HG03565 (cell line): Measurements from ENCODE around the gene ZNF568.

Experiments used
- ATAC-seq: cut with Tn5 transposase; IDR thresholded peaks from one replicate; pipeline ENCODE4 v1.9.1; 2021; ENCODE audit warnings: mild to moderate bottlenecking, moderate library complexity; ENCODE audit not compliant: unreplicated experiment

ZNF568 gene

DNA sequence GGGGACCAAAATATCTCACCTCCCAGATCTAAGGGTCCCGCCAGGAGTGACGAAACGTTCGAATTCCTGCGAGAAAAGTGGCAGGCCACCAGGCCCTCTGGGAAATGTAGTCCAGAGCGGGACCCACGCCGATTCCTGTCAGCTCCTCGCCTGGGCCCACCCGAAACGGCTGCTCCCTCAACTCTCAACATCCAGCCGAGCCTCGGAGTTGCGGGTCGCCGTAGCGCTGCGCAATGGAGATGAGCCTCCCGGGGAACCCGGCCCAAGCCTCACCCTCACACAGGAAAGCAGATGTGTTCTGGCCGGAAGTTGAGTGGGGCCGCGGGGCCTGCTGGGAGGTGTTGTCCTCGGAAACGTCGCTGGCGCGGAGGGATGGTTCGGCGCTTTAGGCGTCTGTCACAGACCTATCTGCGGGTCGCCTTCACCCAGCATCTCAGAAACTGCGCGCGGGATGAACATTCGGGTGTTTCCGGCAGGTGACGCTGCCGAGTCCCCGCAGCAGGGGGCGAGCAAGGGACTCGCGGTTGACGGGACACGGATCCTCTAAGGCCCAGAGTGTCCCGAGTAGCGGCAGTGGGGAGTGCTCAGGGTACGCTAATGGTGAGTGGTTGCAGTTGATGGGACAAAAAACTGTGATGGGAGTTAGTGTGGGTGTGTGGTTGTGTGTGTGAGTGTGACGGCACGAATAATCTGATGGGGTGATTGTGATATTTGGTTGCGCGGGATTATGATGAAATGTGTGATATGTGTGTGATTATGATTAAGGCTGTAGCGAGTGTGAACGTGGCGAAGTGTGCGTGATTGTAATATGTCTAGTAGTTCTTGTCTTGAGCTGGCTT, at the start of gene ZNF568, which contains the start of gene ZNF829:
TSS of gene ZNF568 (plus strand) at position 341 of the 839 bp plus-strand sequence. CDS start 6,439 bp downstream, outside the sequence.
TSS of gene ZNF829 (minus strand) at position 300 of the 839 bp plus-strand sequence. CDS start 1,124 bp downstream, outside the sequence.
- ATAC-seq: peak; percentile 79

DNA sequence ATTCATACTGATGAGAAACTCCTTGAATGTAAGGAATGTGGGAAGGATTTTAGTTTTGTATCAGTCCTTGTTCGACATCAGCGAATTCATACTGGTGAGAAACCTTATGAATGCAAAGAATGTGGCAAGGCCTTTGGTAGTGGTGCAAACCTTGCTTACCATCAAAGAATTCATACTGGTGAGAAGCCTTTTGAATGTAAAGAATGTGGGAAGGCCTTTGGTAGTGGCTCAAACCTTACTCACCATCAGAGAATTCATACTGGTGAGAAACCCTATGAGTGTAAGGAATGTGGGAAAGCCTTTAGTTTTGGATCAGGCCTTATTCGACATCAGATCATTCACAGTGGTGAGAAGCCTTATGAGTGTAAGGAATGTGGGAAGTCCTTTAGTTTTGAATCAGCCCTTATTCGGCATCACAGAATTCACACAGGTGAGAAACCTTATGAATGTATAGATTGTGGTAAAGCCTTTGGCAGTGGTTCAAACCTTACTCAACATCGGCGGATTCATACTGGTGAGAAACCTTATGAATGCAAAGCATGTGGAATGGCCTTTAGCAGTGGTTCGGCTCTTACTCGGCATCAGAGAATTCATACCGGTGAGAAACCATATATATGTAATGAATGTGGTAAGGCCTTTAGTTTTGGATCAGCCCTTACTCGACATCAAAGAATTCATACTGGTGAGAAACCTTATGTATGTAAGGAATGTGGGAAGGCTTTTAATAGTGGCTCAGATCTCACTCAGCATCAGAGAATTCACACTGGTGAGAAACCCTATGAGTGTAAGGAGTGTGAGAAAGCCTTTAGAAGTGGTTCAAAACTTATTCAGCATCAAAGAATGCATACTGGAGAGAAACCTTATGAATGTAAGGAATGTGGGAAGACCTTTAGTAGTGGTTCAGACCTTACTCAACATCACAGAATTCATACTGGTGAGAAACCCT, 38.9 kb upstream of the ZNF568 start:
- ATAC-seq: no peak

DNA sequence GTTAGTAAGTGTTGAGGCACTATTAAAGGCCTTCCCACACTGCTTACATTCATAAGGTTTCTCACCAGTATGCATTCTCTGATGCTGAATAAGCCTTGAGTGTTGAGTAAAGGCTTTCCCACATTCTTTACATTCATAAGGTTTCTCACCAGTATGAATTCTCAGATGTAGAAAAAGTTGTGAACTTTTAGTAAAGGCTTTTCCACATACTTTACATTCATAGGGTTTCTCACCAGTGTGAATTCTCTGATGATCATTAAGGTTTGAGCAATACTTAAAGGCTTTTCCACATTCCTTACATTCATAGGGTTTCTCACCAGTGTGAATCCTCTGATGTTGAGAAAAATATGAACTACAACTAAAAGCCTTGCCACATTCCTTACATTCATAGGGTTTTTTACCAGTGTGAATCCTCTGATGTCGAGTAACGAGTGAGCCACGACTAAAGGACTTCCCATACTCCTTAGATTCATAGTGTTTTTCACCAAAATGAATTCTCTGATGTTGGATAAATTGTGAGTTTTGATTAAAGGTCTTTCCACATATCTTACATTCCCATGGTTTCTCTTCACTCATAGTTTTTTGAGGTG, 24.3 kb upstream of the ZNF568 start:
- ATAC-seq: no peak

DNA sequence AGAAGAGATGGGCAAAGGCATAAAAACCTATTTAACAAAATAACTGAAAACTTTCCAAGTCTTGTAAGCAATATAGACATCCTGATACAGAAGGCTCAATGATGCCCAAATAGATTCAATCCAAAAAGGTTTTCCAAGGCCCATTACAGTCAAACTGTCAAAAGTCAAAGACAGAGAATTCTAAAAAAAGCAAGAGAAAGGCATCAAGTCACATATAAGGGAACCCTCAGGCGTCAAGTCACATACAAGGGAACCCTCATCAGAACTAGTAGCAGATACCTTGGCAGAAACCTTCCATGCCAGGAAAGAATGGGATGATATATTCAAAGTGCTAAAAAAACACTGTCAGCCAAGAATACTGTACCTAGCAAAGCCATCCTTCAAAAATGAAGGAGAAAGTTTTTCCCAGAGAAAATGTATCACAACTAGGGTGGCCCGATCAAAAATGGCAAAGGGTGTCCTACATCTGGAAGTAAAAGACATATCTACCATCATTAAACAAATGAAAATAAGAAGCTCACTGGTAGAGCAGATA, 21.2 kb upstream of the ZNF568 start:
- ATAC-seq: no peak

DNA sequence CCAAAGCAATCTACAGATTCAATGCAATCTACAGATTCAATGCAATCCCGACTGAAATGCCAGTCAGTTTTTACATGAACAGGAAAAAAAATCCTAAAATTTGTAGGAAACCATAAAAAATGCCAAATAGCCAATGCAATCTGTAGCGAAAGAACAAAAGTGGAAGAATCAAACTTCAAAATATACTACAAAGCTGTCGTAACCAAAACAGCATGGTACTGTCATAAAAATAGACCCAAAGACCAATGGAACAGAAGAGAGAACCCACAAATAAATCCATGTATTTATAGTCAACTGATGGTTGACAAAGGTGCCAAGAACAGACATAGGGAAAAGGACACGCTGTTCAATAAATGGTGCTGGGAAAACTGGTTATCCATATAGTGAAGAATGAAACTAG, 17.7 kb upstream of the ZNF568 start:
- no peak for ATAC-seq

DNA sequence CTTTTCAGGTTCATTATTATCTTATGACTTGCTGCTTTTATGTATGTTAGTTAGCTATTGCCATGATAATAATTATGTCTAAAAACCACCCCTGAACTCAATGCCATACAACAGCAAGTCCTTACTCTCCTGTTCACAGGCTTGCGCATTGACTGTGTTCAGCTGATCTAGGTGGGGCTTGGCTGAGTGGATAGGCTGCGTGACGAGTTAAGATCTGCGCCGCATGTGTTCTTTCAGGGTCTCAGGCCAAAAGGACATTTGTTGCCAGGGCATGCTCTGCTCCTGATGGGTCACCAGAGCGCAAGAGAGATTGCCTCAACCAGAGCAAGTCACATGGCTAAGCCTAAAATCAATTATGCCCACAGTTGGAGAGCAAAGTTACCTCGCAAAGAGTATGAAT, 859 bp downstream of the ZNF568 start:
- no peak for ATAC-seq

DNA sequence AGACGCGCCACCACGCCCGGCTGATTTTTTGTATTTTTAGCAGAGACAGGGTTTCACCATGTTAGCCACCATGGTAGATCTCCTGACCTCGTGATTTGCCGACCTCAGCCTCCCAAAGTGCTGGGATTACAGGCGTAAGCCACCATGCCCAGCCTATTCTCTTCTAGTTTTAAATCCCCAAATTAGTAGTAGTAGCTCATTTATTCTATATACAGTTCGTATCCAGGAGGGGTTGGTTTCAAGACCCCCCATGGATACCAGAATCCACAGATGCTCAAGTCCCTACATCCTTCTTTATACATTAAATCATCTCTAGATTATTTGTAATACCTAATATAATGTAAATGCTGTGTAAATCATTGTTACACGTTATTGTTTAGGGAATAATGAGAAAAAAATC, 2.0 kb downstream of the ZNF568 start:
- ATAC-seq: no peak

DNA sequence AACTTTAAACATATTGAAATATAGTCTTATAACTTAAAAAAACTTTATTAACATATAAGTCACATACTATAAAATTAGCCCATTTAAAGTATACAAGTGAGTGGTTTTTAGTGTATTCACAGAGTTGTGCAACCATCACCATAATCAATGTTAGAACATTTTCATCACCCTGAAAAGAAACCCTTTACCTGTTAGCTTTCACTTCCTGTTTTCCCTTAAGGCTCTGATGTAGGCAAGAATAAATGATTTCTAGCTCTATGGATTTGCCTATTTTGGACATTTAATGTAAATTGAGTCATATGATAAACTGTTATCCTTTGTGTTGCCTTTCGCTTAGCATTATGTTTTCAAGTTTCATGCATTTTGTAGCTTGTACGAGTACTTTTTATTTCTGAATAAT, 15.6 kb downstream of the ZNF568 start:
- ATAC-seq: no peak

DNA sequence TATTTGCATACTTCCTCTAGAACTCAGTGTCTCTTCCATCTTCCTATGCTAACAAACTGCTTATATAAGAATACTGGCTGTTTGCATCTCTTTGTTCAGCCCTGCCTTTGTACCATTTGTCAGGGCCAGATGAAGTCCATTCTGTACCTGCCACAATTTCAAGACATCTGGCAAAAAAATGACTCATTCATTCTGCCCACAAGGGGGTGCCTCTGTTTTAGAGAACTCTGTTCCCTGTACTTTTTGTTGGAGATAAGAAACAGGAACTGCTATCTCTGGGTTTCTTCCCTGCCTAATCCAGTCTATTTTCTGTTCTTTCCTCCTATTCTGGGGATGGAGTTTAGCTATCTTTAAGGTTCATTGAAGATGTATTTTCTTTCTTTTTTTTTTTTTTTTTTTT, 23.0 kb downstream of the ZNF568 start:
- no peak for ATAC-seq

DNA sequence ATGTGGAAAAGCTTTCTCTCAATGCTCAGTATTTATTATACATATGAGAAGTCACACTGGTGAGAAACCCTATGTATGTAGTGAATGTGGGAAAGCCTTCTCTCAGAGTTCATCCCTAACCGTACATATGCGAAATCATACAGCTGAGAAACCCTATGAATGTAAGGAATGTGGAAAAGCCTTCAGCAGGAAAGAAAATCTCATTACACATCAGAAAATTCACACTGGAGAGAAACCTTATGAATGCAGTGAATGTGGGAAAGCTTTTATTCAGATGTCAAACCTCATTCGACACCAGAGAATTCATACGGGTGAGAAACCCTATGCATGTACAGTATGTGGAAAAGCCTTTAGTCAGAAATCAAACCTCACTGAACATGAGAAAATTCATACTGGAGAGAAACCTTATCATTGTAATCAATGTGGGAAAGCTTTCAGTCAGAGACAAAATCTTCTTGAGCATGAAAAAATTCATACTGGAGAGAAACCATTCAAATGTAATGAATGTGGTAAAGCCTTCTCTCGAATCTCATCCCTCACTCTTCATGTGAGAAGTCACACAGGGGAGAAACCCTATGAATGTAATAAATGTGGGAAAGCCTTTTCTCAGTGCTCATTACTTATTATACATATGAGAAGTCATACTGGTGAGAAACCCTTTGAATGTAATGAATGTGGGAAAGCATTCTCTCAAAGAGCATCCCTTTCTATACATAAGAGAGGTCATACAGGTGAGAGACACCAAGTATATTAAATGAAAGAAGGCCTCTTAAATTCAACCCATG, 34.4 kb downstream of the ZNF568 start:
- ATAC-seq: no peak

DNA sequence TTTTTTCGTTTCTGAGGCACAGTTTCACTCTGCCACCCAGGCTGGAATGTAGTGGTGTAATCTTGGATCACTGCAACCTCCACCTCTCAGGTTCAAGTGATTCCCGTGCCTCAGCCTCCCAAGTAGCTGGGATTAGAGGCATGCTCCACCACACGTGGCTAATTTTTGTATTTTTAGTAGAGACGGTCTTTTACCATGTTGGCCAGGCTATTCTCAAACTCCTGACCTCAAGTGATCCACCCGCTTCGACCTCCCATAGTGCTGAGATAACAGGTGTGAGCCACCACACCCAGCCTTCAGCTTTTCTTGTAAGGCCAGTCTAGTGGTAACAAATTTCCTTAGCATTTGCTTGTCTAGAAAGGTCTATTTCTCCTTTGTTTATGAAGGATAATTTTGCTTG, 46.2 kb downstream of the ZNF568 start:
- ATAC-seq: no peak

DNA sequence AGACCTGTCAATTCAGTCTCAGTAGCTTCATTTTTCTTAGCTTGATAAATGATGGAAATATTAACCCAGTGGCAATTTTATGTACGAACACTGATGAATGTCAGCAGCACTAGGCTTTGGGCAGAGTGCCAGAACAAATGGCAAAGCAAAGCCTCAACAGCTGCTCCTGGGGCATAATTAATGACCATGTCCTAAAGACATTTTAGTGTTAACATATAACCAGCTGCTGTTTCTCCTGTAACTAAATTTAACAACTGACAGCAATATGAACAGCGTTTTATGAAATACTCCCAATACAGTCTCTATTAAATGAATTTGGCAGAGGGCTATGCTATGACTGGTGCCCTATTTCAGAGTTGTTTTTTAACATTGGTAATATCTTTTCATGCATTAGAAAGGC, 47.1 kb downstream of the ZNF568 start:
- no peak for ATAC-seq

DNA sequence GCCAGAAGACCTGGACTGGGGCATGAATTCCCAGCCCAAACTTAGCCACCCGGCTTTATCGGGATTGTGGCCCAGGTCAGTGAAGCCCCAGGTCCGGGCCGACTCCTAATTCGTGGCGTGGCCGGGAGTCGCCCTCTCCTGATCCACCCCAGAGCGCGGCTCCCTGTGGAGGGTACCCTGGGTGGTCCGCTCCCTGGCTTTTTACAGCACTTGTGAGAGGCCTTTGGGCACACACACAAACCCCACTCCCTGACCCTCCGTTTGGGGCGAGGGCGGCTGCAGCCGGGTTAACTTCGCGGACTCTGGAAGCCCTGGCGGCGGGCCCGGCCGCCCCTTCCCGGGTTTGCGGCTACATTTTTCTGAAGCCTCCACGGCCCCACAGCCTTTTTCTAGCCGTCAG, 56.4 kb downstream of the ZNF568 start:
- no peak for ATAC-seq

DNA sequence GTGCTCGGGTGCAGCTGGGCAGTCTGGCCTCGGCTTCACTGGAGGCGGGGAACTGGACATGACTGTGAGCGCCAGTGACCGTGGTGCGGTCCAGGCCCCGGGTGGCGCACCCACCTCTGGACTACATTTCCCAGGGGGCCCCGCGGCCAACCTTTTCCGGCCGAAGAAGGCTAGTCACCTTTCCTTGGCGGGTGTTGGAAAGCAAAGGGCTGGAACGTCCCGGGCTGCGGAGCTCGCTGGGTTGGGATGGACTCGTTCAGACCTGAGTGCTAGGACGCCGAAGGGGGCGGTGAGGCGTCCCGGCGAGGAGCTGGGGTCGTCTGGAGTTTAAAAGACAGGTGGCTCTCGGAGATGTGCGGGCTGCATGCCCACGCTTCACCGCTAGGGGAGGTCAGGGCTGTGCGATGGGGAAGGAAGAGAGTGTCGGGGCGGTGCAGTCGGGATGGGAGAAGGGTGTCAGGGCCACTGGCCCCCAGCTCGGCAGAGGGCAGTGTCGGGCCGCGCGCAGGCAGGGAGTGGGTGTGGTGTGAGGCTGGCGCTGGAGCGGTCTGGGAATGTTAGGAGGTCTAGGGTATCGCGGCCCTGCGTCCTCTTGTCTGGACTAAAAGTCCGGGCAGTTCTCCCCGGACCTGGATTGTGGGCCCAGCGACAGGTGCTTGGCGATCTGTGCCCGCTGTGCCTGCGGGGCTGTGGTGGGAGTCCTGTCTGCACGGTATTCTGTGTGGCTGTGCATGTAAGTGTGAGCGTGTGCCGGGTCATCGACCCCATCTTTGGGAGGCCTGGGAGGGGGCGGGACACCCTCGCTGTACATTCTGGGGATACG, 57.1 kb downstream of the ZNF568 start:
- ATAC-seq: no peak

DNA sequence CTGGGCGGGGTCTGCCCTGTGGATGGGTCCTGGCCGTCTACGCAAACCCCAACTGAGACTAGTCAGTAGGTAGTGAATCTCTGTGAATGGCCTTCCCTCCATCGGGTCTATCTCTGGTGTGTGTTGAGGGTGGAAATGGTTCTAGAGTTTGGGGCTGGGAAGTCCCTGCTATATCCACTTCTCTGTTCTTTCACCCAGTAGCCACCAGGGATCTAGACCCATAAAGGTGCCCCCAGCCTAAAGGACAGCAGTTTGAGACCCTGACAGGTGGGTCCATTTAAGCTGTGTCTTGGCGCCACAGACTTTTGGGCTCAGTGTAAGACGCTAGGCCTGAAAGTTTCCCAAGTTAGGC, 57.7 kb downstream of the ZNF568 start:
- no peak for ATAC-seq

DNA sequence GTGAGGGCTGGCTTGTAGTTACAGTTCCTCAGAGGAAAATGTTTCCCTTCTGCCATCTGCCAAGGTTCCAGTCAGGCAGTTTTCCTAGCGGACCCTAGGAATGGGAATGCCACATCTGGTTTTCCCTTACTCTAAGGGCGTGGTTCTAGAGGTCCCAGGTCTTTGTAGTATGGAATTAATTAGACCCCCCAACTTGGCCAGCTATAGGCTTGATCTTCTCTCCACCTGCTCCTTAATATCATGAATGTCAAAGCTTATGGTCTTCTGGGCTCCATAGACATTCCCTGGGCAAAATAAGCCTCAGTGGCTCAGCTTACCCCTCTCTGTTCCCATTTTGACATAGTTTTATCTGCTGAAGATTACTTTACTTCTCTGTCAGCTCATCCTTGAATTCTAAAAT, 70.0 kb downstream of the ZNF568 start:
- no peak for ATAC-seq

DNA sequence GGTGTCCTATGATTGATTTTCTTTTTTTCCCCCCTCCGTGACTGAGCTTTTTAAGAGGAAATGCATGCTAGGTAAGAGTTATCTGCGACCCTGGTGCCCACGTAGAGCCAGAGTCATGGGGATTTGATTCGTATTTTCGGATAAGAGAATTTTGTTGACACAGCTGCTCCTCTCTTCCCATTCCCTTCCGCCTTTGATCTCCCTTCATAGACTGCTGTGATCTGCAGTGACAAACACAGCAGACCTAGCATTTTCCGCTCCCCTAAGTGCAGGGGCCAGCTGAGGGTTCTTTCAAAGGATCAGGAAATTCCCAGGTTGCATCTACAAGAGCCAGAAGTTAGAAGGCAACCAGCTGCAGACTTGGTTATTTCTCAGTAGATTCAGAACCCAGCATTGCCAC, 70.5 kb downstream of the ZNF568 start:
- no peak for ATAC-seq

DNA sequence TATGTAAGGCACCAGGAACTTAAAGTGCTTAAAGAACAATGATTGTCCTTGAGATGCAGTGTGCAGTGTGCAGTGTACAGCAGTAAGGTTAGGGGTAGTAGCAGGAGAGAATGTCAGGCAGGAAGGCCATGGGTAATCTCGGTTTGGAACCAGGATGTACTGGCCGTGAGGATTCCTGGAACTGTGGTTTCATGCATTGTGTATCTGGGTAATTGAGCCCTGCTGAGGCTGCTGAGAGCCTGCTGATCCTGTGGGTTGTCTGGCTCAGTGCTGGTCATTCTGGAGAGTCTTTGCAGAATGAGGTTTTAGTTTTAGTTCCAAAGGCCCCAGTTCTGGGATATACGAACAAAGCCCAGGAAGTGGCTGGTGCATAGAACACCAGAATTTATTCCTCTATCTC, 71.0 kb downstream of the ZNF568 start:
- no peak for ATAC-seq

DNA sequence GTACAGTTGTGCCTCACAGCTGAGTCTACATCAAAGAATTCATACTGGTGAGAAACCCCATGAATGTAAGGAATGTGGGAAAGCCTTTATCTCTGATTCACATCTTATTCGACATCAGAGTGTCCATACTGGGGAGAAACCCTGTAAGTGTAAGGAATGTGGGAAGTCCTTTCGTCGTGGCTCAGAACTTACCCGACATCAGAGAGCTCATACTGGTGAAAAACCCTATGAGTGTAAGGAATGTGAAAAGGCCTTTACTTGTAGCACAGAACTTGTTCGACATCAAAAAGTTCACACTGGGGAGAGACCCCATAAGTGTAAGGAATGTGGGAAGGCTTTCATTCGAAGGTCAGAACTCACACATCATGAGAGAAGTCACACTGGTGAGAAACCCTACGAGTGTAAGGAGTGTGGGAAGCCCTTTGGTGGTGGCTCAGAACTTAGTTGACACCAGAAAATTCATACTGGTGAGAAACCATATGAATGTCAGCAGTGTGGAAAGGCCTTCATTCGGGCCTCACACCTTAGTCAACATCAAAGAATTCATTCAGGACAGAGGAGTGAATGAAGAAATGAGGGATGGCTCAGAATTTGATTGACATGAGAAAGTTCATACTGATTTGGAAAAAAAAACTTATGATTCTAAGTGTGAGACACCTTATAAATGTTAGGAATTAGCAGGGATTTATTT, 81.2 kb downstream of the ZNF568 start:
- no peak for ATAC-seq
